ENCODE measurements around the gene RFXANK.
A peak's percentile ranks its signal among the peaks of the same experiment; 100 is the strongest.

Gene RFXANK

GRCh38 chr19:19201697-19202630, 9.9 kb downstream of the RFXANK start:
- no peak for TF ChIP-seq CTCF (IDR thresholded peaks at IDR 0.05; ENCODE audit: borderline replicate concordance, control extremely low read depth, extremely low read depth, insufficient read depth, missing control alignments)
- no peak for DNase-seq (ENCODE audit: low spot score)
- in situ Hi-C loops (cut with MboI; ENCODE audit: low sequenced_read_pairs, unreplicated experiment) = no loop called here

- TF ChIP-seq CTCF (IDR thresholded peaks at IDR 0.05; ENCODE audit: borderline replicate concordance, control extremely low read depth, extremely low read depth, insufficient read depth, missing control alignments) = no peak
- no peak for DNase-seq (ENCODE audit: low spot score)
- in situ Hi-C loops (cut with MboI; ENCODE audit: low sequenced_read_pairs, unreplicated experiment) = no loop called here
Observed at GRCh38 chr19:19202707-19203011, 10.6 kb downstream of the RFXANK start.

GRCh38 chr19:19203012-19203856, 11.2 kb downstream of the RFXANK start, which contains the start of gene NR2C2AP:
Gene NR2C2AP, minus strand, starts transcription at chr19:19203414. Its CDS starts 354 bp downstream, at chr19:19203060.
- TF ChIP-seq CTCF (IDR thresholded peaks at IDR 0.05; ENCODE audit: borderline replicate concordance, control extremely low read depth, extremely low read depth, insufficient read depth, missing control alignments) = no peak
- DNase-seq (ENCODE audit: low spot score) = peak; percentile 99
- in situ Hi-C loops (cut with MboI; ENCODE audit: low sequenced_read_pairs, unreplicated experiment) = no loop called here

- no peak for DNase-seq (ENCODE audit: low spot score)
- in situ Hi-C loops (cut with MboI; ENCODE audit: low sequenced_read_pairs, unreplicated experiment) = no loop called here
- TF ChIP-seq CTCF (IDR thresholded peaks at IDR 0.05; ENCODE audit: borderline replicate concordance, control extremely low read depth, extremely low read depth, insufficient read depth, missing control alignments) = no peak
Observed at GRCh38 chr19:19204181-19204580, 12.1 kb downstream of the RFXANK start.

GRCh38 chr19:19205416-19206410, 13.7 kb downstream of the RFXANK start:
- DNase-seq (ENCODE audit: low spot score) = no peak
- in situ Hi-C loops (cut with MboI; ENCODE audit: low sequenced_read_pairs, unreplicated experiment) = no loop called here
- TF ChIP-seq CTCF (IDR thresholded peaks at IDR 0.05; ENCODE audit: borderline replicate concordance, control extremely low read depth, extremely low read depth, insufficient read depth, missing control alignments) = no peak
